ENCODE data around the gene FAM3C. TPM values are rescaled to one million over a fixed set of nuclear protein-coding genes. Genes with fewer than 3 reads are reported as not detected.

Gene FAM3C
- total RNA-seq, 2 donors from 2014 or later = 45.9 to 69.8 TPM

DNA sequence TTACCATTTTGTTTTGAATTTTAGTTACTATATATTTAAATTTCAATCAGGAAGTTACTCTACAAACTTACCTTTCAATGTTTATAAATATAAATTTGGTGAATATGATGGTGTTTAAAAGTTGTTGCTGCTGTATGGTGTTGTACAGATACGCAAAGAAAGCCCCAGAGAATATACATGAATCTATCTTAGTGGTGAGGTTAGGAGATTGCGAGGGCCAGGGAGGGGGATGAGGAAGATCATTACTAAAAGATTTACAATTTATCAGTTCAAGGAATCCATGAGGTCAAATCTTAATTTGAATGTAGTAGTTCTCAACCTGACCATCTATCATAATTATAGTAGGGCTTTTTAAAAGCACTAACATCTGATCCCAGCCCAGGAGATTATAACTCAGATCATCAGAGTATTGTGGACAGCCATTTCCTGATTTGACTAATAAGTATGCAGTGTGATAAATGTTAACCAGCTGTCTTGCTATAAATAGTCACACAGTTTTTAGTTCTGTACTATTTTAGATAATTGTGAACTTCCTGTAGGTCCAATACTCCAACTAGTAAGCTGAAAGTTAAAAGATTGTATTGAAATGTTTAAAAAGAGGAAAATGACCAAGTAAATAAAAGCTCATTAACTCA, 23.6 kb downstream of the FAM3C start:
- Histone ChIP-seq H3K9me3 (no peaks in the 10 kb centered on the region), H3K36me3 (peaks cover 15% of the 10 kb centered on the region), H3K4me1 (peaks cover 0 to 29% of the 10 kb centered on the region in 2 donors), H3K27ac (peak overlapping the region in 1 of 2 donors; percentile 38), H3K4me3 (no peak overlapping the region), H3K27me3 (no peaks in the 10 kb centered on the region)
- TF ChIP-seq, protein P1, sequence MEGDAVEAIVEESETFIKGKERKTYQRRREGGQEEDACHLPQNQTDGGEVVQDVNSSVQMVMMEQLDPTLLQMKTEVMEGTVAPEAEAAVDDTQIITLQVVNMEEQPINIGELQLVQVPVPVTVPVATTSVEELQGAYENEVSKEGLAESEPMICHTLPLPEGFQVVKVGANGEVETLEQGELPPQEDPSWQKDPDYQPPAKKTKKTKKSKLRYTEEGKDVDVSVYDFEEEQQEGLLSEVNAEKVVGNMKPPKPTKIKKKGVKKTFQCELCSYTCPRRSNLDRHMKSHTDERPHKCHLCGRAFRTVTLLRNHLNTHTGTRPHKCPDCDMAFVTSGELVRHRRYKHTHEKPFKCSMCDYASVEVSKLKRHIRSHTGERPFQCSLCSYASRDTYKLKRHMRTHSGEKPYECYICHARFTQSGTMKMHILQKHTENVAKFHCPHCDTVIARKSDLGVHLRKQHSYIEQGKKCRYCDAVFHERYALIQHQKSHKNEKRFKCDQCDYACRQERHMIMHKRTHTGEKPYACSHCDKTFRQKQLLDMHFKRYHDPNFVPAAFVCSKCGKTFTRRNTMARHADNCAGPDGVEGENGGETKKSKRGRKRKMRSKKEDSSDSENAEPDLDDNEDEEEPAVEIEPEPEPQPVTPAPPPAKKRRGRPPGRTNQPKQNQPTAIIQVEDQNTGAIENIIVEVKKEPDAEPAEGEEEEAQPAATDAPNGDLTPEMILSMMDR (IDR thresholded peaks at IDR 0.05) = no peak
- DNase-seq (ENCODE audit: low spot score) = no peak

DNA sequence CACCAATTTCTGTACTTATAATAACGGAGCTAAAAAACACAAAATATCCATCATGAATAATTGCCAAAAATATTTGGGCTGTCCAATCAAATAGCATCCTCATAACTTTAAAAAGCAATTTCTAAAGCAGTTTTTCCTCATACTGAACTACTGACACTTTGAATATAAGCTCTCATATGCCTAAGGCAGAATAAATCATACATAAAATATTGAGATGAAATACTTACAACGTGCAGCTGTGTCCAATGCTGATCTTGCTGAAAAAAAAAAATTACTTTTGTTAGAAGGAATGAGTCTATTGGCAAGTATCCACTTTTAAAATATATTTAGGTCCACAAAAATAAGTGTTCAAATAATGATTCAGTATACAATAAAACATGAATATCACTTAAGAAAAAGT, 24.2 kb downstream of the FAM3C start:
- TF ChIP-seq, protein P1 (IDR thresholded peaks at IDR 0.05) = no peak
- peaks cover 0 to 29% of the 10 kb centered on the region in 2 donors for H3K4me1 ChIP-seq
- no peaks in the 10 kb centered on the region for H3K27me3 ChIP-seq
- no peak for DNase-seq (ENCODE audit: low spot score)
- peaks cover 11% of the 10 kb centered on the region for H3K36me3 ChIP-seq
- no peaks in the 10 kb centered on the region for H3K9me3 ChIP-seq
- H3K4me3 ChIP-seq = no peak overlapping the region
- no peak overlapping the region for H3K27ac ChIP-seq

DNA sequence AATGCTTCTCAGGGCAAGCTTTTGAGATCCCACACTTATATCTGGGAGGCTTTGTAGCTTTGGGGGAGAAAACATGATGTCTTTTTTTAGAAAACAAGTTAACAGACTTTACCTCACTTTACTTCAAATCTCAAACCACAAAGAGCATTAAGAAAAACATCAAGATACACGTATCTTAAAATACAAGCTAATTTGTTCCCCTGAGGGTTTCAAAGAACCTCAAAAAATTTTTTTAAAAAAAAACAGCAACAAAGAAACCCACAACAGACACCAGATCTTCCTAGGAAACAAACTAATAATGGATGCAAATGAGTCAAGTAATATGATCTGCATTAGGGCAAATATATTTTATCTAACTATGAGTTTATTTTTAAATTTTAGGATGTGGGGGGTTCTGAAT, 24.7 kb downstream of the FAM3C start:
- Histone ChIP-seq H3K27me3 (no peaks in the 10 kb centered on the region), H3K4me1 (peaks cover 0 to 29% of the 10 kb centered on the region in 2 donors), H3K4me3 (no peak overlapping the region), H3K9me3 (no peaks in the 10 kb centered on the region), H3K36me3 (peaks cover 6% of the 10 kb centered on the region), H3K27ac (no peak overlapping the region)
- TF ChIP-seq, protein P1 (IDR thresholded peaks at IDR 0.05) = no peak
- DNase-seq (ENCODE audit: low spot score) = no peak

DNA sequence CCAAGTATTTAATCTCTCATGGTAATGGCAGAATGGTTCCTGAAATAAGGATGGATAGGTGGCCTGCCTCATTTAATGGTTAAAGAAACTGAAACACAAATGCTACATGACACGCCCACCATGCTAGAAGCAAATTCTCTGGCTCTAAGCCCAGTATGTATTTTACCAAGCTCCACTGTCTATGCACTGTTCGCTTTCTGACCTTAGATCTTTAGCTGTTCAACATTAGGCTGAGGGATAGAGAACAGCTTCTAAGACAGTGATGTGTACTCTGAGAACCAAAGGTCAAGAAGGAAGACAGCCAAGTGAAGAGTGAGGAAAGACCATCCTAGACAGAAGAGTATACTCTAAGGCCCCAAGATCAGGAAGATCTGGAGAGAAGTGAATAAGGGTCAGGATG, 26.6 kb downstream of the FAM3C start:
- Histone ChIP-seq H3K4me1 (peaks cover 0 to 29% of the 10 kb centered on the region in 2 donors), H3K27me3 (no peaks in the 10 kb centered on the region), H3K9me3 (no peaks in the 10 kb centered on the region), H3K4me3 (no peak overlapping the region), H3K36me3 (no peaks in the 10 kb centered on the region), H3K27ac (no peak overlapping the region)
- TF ChIP-seq, protein P1 (IDR thresholded peaks at IDR 0.05) = no peak
- no peak for DNase-seq (ENCODE audit: low spot score)

DNA sequence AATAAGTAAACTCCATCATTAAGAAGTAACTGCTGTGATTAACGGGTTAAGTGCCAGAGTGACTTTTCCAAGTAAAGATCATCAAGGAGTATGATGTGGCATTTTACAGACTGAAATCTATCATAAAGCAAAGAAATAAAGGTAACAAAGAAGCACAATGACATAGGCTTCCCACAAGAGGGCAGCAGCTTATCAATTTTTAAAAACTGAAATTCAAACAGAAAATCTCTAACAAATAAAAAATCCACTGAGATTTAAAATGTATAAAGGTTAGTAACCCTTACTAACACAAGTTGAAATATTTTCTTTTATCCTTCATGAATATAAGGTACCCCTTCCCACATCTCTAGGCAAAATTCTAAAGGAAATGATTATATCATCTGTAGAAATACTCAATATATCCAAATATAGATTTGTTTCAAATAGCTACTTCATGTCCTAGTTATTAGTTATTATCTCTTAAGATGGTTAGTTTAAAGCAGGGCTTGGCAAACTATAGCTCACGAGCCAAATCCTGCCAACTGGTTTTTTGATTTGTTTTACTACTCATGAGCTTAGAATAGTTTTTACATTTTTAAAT, 29.2 kb downstream of the FAM3C start:
- Histone ChIP-seq H3K4me3 (no peak overlapping the region), H3K27me3 (no peaks in the 10 kb centered on the region), H3K9me3 (no peaks in the 10 kb centered on the region), H3K36me3 (no peaks in the 10 kb centered on the region), H3K4me1 (peaks cover 0 to 16% of the 10 kb centered on the region in 2 donors), H3K27ac (no peak overlapping the region)
- DNase-seq (ENCODE audit: low spot score) = no peak
- TF ChIP-seq, protein P1 (IDR thresholded peaks at IDR 0.05) = peak; percentile 78 to 83

Measured in right atrium auricular region (tissue), 2 donors.